HepG2 (cell line): Measurements from ENCODE around the gene CCS. TPM values are rescaled to one million over a fixed set of nuclear protein-coding genes. Genes with fewer than 3 reads are reported as not detected.

Experiments
- ERF ChIP-seq: IDR thresholded peaks from 2 replicates; pipeline ENCODE4 v1.6.1; 2018; ENCODE audit warnings: missing biosample characterization, missing genetic modification reagents
- ETV5 ChIP-seq: IDR thresholded peaks from 2 replicates; pipeline ENCODE4 v1.6.1; 2018; ENCODE audit warnings: missing biosample characterization, missing genetic modification reagents, inconsistent platforms, borderline replicate concordance
- HNRNPH1 ChIP-seq: fragments of 200-400 bp; formaldehyde crosslinking; optimal IDR thresholded peaks from 2 replicates; pipeline ENCODE3; 2017; ENCODE audit warnings: mild to moderate bottlenecking, low read depth, low read length
- HOXA3 ChIP-seq: sonication (generic); formaldehyde crosslinking; IDR thresholded peaks from 2 replicates; pipeline ENCODE4 v1.5.0; 2020; ENCODE audit warnings: missing genetic modification reagents
- HOXA5 ChIP-seq: sonication (generic); formaldehyde crosslinking; IDR thresholded peaks from 2 replicates; pipeline ENCODE4 v1.4.0; 2020; ENCODE audit warnings: missing genetic modification reagents
- KLF15 ChIP-seq: sonication (generic); formaldehyde crosslinking; IDR thresholded peaks from 2 replicates; pipeline ENCODE4 v1.8.1; 2023; ENCODE audit warnings: borderline replicate concordance, mild to moderate bottlenecking, inconsistent platforms, missing genetic modification reagents, mixed read lengths
- MAF1 ChIP-seq: sonication (generic); formaldehyde crosslinking; IDR thresholded peaks from 2 replicates; pipeline ENCODE4 v1.5.0; 2020; ENCODE audit warnings: missing genetic modification reagents, borderline replicate concordance
- NAIF1 ChIP-seq: sonication (generic); formaldehyde crosslinking; IDR thresholded peaks from 2 replicates; pipeline ENCODE4 v1.5.0; 2020; ENCODE audit warnings: mild to moderate bottlenecking, missing genetic modification reagents, borderline replicate concordance
- SKI ChIP-seq: fragments of 450-650 bp; IDR thresholded peaks from one replicate; pipeline ENCODE4 v1.6.1; 2018; ENCODE audit warnings: mild to moderate bottlenecking; ENCODE audit not compliant: partially characterized antibody
- ZBTB2 ChIP-seq: sonication (generic); formaldehyde crosslinking; IDR thresholded peaks from 2 replicates; pipeline ENCODE4 v1.8.0; 2022; ENCODE audit warnings: low read depth, missing genetic modification reagents
- ZBTB3 ChIP-seq: sonication (generic); formaldehyde crosslinking; IDR thresholded peaks from 2 replicates; pipeline ENCODE4 v1.4.0; 2020; ENCODE audit warnings: low read depth, mild to moderate bottlenecking, moderate library complexity, missing genetic modification reagents, borderline replicate concordance
- ZNF639 ChIP-seq: conservative IDR thresholded peaks from 2 replicates; pipeline ENCODE4 v1.6.1; 2018; ENCODE audit warnings: missing genetic modification reagents
- ZNF646 ChIP-seq: sonication (generic); formaldehyde crosslinking; IDR thresholded peaks from 2 replicates; pipeline ENCODE4 v1.9.0; 2021; ENCODE audit warnings: mild to moderate bottlenecking, missing genetic modification reagents
- ZNF781 ChIP-seq: sonication (generic); formaldehyde crosslinking; IDR thresholded peaks from 2 replicates; pipeline ENCODE4 v1.5.1; 2020; ENCODE audit warnings: borderline replicate concordance, mild to moderate bottlenecking, missing genetic modification reagents; ENCODE audit errors: not compliant biosample characterization
- polyA plus RNA-seq, 8 experiments: library from polyadenylated mRNA; depleted of rRNA in 3 of 8; stranded (reverse) in 7 of 8; unstranded in 1 of 8; fragments of >200 nt; fragmentation: Illumina TruSeq in 4 of 8; extraction: Trizol in 4 of 8; gene quantifications; 2 replicates each; pipeline versions ENCODE4 v1.2.1 to v1.2.3, GENCODE V29; 2011 to 2016; ENCODE audit warnings: low read depth in 4 of 8, missing spikeins in 1 of 8, mixed read lengths in 1 of 8; ENCODE audit not compliant: insufficient read depth in 1 of 8
- total RNA-seq, 5 experiments: library from RNA; depleted of rRNA; stranded (reverse); fragments of >200 nt; fragmentation: Illumina TruSeq; extraction: Trizol; gene quantifications; 2 replicates each; pipeline ENCODE4 v1.2.3, GENCODE V29; 2016; ENCODE audit warnings: low read depth in 1 of 5
- TF ChIP-seq, protein P1 (sequence below): sonication (generic); formaldehyde crosslinking; IDR thresholded peaks from 2 replicates; pipeline ENCODE4 v1.9.0; 2021; ENCODE audit warnings: missing genetic modification reagents, borderline replicate concordance
- TF ChIP-seq, protein P2 (sequence below): sonication (generic); formaldehyde crosslinking; IDR thresholded peaks from 2 replicates; pipeline ENCODE4 v1.5.1; 2020; ENCODE audit warnings: mild to moderate bottlenecking, missing genetic modification reagents, borderline replicate concordance

Gene CCS
- total and polyA plus RNA-seq, 2 of the 13 experiments (the other 11 are each of a cell fraction or from before 2014, with no cell fraction given), result 25.4 to 44.6 TPM

DNA sequence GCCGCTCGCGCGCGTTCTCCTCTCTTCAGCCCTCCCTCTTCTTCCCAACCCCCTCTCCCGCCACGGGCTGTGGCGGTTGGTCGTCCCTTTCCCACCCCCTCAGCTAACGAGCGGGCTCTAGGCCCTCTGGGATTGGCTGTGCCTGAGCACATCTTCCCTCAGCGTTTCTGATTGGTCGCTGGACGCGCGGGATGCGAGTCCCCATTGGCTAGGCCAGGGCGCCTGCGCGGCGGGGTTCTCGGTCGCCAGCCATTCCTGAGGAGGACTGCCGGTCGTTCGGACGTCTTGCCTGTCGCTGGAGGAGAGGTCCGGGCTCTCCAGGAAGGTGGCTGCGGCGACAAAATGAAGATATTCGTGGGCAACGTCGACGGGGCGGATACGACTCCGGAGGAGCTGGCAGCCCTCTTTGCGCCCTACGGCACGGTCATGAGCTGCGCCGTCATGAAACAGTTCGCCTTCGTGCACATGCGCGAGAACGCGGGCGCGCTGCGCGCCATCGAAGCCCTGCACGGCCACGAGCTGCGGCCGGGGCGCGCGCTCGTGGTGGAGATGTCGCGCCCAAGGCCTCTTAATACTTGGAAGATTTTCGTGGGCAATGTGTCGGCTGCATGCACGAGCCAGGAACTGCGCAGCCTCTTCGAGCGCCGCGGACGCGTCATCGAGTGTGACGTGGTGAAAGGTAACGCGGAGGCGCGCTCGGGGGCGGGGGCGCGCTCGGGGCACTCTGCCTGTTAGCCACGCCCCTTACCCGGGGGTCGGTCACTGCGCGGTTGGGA is 23.6 kb downstream of the CCS start, which contains the start of gene RBM14 (continued):
- TF ChIP-seq, protein P1, sequence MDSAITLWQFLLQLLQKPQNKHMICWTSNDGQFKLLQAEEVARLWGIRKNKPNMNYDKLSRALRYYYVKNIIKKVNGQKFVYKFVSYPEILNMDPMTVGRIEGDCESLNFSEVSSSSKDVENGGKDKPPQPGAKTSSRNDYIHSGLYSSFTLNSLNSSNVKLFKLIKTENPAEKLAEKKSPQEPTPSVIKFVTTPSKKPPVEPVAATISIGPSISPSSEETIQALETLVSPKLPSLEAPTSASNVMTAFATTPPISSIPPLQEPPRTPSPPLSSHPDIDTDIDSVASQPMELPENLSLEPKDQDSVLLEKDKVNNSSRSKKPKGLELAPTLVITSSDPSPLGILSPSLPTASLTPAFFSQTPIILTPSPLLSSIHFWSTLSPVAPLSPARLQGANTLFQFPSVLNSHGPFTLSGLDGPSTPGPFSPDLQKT (CRISPR knock-in tag), result peak; percentile 46; the same call in 1 of the 2 replicates
- TF ChIP-seq HOXA3 (peak; percentile 69), ZNF639 (CRISPR knock-in tag) (0 out of 2 replicates have a peak, but pooled peaks have one; percentile 72), ZNF781 (peak; percentile 71), ZNF646 (CRISPR knock-in tag) (no peak), NAIF1 (CRISPR knock-in tag) (no peak), ETV5 (CRISPR knock-in tag) (peak; percentile 23; the same call in 1 of the 2 replicates), ZBTB2 (peak; percentile 44; the same call in 1 of the 2 replicates), HOXA5 (CRISPR knock-in tag) (peak; percentile 44), KLF15 (CRISPR knock-in tag) (peak; percentile 83), ZBTB3 (CRISPR knock-in tag) (peak; percentile 92), MAF1 (no peak; the same call in 1 of the 2 replicates), SKI (peak; percentile 69), ERF (CRISPR knock-in tag) (peak; percentile 66), HNRNPH1 (no peak)
- TF ChIP-seq, protein P2, sequence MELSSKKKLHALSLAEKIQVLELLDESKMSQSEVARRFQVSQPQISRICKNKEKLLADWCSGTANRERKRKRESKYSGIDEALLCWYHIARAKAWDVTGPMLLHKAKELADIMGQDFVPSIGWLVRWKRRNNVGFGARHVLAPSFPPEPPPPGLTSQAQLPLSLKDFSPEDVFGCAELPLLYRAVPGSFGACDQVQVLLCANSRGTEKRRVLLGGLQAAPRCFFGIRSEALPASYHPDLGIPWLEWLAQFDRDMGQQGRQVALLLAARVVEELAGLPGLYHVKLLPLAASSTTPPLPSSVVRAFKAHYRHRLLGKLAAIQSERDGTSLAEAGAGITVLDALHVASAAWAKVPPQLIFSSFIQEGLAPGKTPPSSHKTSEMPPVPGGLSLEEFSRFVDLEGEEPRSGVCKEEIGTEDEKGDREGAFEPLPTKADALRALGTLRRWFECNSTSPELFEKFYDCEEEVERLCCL (CRISPR knock-in tag), result 0 out of 2 replicates have a peak, but pooled peaks have one; percentile 68
